ENCODE results near the gene OVCH1.

DNA sequence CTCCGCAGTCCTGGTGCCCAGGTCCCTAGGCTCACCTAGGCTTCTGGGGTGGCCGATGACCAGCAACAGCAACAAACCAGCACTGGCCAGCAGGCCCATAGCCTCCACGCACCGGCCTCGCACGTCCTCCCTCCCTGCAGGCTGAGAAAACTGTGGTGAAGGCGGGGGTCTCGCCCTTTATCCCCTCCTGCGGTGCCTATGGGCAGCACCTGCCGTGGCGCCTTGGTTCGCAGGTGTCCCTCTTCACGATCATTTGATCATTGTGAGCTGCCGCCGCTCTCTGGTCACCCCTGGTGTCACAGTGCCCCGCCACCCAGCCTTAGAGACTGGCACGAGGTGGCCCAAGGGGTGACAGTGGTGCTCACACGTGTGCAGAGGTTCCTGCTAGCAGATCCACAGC is at the start of gene OVCH1:
- TF ChIP-seq POLR2A (IDR thresholded peaks at IDR 0.05) (no peak), CTCF (IDR thresholded peaks at IDR 0.05) (no peak)

Data from testis (tissue), 2 donors.